ENCODE measurements around the gene RPS26.
A peak's percentile ranks its signal among the peaks of the same experiment; 100 is the strongest.

RPS26 gene

GRCh38 chr12:56078931-56079722 is 37.4 kb downstream of the RPS26 start:
- peak; percentile 58 for DNase-seq

- peak; percentile 78 for DNase-seq
Measured at GRCh38 chr12:56079723-56080555, 38.2 kb downstream of the RPS26 start, which contains the start of gene ERBB3. Gene ERBB3, plus strand, starts transcription at chr12:56080165. Its CDS starts 136 bp downstream, at chr12:56080301.

GRCh38 chr12:56080556-56081138 is 38.9 kb downstream of the RPS26 start:
- no peak for DNase-seq

GRCh38 chr12:56081393-56082347 is 40.0 kb downstream of the RPS26 start:
- DNase-seq, result no peak

- no peak for DNase-seq
Measured at GRCh38 chr12:56082382-56082781, 40.7 kb downstream of the RPS26 start.

- DNase-seq, result no peak
Measured at GRCh38 chr12:56082967-56083366, 41.2 kb downstream of the RPS26 start.

- no peak for DNase-seq
Measured at GRCh38 chr12:56084958-56085543, 43.3 kb downstream of the RPS26 start.

GRCh38 chr12:56086096-56086495 is 44.4 kb downstream of the RPS26 start:
- DNase-seq, result no peak

GRCh38 chr12:56086608-56087007 is 44.9 kb downstream of the RPS26 start:
- no peak for DNase-seq

- DNase-seq, result no peak
Measured at GRCh38 chr12:56087220-56087619, 45.5 kb downstream of the RPS26 start.

All from activated CD8-positive, alpha-beta memory T cell treated with anti-CD3 and anti-CD28 coated beads, Interleukin-2, amount 50 U/mL, for 4 hours (primary cell).